Large intestine (tissue), 3 donors: ENCODE results near the gene GALNT18. TPM values are rescaled to one million over a fixed set of nuclear protein-coding genes. Genes with fewer than 3 reads are reported as not detected.

Experiments used
- DNase-seq, 2 donors: peaks; one replicate each; pipeline versions ENCODE4 v3.0.0 to v3.0.0-alpha.2; 2013
- H3K27ac ChIP-seq: one replicate; pipeline ENCODE4 v1.5.1; 2013; ENCODE audit warnings: low read length
- H3K27me3 ChIP-seq: 2 replicates; pipeline ENCODE4 v1.6.1; 2013; ENCODE audit warnings: low read length; ENCODE audit not compliant: control insufficient read depth, insufficient read depth
- H3K36me3 ChIP-seq: 2 replicates; pipeline ENCODE4 v1.6.1; 2013; ENCODE audit warnings: low read length; ENCODE audit not compliant: control insufficient read depth, insufficient read depth
- H3K4me1 ChIP-seq: one replicate; pipeline ENCODE4 v1.6.1; 2013; ENCODE audit warnings: low read length; ENCODE audit not compliant: control insufficient read depth, insufficient read depth
- H3K4me3 ChIP-seq: one replicate; pipeline ENCODE4 v1.5.1; 2013; ENCODE audit warnings: low read length
- H3K9me3 ChIP-seq: one replicate; pipeline ENCODE4 v1.6.1; 2013; ENCODE audit warnings: mild to moderate bottlenecking, low read depth, low read length, moderate library complexity; ENCODE audit not compliant: control insufficient read depth
- WGBS: methylation state at CpG from one replicate; pipeline ENCODE4 v1.1.5; 2013; ENCODE audit warnings: low lambda C conversion rate; ENCODE audit not compliant: insufficient coverage; 5-methylcytosine and 5-hydroxymethylcytosine counted together
- polyA plus RNA-seq: library from polyadenylated mRNA; unstranded; fragments of 120-200 nt; gene quantifications from one replicate; pipeline ENCODE4 v1.2.1, GENCODE V29; 2013

GALNT18 gene
- polyA plus RNA-seq, 1 donor, result 3.7 TPM

DNA sequence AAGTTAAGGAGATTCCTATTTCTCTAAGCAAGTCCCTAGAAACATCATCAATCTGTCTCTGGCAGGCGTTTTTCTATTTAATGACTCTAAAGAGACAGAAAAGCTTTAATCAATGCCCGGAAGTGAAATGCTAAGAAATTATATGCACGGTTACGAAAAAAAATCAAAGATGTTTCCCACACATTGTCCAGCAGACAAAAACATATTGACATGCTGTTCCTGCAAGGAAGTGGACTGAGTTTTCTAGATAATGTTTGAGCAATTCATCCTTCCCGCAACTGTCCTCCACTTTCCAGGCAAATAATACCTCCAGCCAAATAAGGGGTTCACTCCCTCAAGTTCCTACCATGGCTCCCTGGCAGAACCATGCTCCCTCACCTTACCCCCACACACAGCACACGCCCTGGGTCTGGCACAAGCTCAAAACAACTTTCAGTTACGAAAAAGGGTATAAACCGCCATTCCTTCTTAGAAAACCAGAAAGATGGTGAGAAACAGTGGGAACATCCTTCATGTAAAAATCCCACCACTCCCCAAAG is 29.6 kb downstream of the GALNT18 start:
- H3K4me1 ChIP-seq, result no peaks in the 10 kb centered on the region
- H3K9me3 ChIP-seq, result no peaks in the 10 kb centered on the region
- WGBS, result 93% methylated on average over 3 of the region's 8 CpGs
- no peak overlapping the region for H3K4me3 ChIP-seq
- no peaks in the 10 kb centered on the region for H3K36me3 ChIP-seq
- no peak overlapping the region for H3K27ac ChIP-seq
- H3K27me3 ChIP-seq, result no peaks in the 10 kb centered on the region
- DNase-seq, result no peak

DNA sequence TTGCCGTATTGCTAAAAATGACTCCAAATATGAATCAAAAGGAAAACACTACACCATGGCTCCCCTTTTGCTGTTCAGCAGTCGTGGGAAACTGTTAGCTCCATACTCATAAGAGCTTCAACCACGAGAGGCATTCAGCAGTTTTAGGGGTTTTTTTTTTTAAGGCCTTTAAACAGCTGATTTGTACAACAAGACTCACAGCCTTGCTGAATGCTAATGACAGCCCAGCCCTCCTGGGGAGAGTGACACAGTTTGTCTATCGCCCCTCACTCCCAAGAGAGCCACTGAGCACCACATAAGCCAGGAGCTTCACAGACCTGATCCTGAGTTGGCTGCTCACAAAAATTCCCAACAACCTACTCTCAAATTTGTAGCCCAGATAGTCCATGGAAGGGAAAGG is 32.4 kb downstream of the GALNT18 start:
- H3K4me3 ChIP-seq, result no peak overlapping the region
- no peak overlapping the region for H3K27ac ChIP-seq
- no CpG with 5 or more reads among the region's 4 CpGs for WGBS
- no peaks in the 10 kb centered on the region for H3K36me3 ChIP-seq
- H3K9me3 ChIP-seq, result no peaks in the 10 kb centered on the region
- H3K27me3 ChIP-seq, result no peaks in the 10 kb centered on the region
- no peak for DNase-seq
- H3K4me1 ChIP-seq, result no peaks in the 10 kb centered on the region

DNA sequence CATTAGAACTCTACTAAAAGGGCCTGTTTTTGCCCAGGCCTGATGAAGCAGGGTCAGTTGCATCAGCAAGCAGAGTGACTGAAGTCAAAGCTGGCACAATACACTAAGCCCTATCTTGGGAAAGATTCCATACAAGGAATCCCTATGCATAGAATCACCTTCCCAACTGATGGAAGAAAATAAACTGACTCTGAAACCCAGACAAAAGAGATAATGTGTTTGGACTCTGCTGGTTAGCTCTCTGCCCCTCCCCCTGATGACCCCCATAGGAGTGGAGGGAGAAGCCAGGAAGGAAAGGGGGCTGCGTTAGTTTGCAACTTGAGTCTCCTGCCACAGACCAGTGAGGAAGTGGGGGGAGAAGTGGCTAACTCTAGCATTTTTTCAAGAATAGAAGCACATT is 32.9 kb downstream of the GALNT18 start:
- Histone ChIP-seq H3K36me3 (no peaks in the 10 kb centered on the region), H3K4me3 (no peak overlapping the region), H3K27ac (no peak overlapping the region), H3K9me3 (no peaks in the 10 kb centered on the region), H3K4me1 (no peaks in the 10 kb centered on the region), H3K27me3 (no peaks in the 10 kb centered on the region)
- no peak for DNase-seq
- no CpG with 5 or more reads among the region's 1 CpG for WGBS

DNA sequence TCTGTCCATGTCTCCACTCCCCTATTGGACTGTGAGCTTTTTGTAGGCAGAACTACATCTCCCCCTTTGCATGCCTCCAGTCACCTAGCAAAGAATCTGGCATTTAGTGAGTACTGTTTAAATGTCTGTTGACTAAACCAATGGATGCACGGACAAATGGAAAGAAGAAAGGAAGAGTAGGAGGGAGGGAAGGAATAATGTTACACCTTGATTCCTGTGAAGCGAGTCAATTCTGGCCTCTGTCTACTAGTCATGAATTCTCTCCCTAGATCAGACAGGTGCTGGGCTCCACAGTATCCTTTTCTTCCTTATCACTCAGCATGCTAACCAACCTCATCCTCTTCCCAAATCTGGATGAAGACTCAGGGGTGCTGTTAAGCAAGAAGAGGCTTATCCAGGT is 33.6 kb downstream of the GALNT18 start:
- H3K27me3 ChIP-seq, result peaks cover under 1% of the 10 kb centered on the region
- no peak overlapping the region for H3K4me3 ChIP-seq
- no peak overlapping the region for H3K27ac ChIP-seq
- no peaks in the 10 kb centered on the region for H3K4me1 ChIP-seq
- H3K36me3 ChIP-seq, result no peaks in the 10 kb centered on the region
- no peaks in the 10 kb centered on the region for H3K9me3 ChIP-seq
- WGBS, result no CpG with 5 or more reads among the region's 2 CpGs
- no peak for DNase-seq

DNA sequence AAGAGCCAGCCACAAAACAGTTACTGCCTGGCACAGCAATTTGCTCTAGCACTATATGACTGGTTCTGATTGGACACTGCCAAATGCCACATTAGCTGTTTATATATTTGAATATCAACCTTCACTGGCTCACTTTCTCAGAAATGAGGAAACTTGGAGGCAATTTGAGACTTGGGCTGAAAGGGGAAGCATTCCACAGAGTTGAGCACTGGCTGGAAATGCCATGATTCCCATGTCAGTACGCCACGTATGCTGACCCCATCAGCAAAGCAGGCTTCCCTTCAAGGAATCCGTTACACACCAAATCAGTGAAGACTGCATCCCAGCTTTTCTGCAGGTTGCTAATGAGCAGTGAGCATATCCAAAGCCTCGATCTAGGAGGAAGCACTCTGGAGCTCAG is 34.7 kb downstream of the GALNT18 start:
- Histone ChIP-seq H3K27me3 (peaks cover 5% of the 10 kb centered on the region), H3K36me3 (no peaks in the 10 kb centered on the region), H3K4me1 (no peaks in the 10 kb centered on the region), H3K9me3 (no peaks in the 10 kb centered on the region), H3K27ac (no peak overlapping the region), H3K4me3 (no peak overlapping the region)
- no peak for DNase-seq
- WGBS, result no CpG with 5 or more reads among the region's 4 CpGs

DNA sequence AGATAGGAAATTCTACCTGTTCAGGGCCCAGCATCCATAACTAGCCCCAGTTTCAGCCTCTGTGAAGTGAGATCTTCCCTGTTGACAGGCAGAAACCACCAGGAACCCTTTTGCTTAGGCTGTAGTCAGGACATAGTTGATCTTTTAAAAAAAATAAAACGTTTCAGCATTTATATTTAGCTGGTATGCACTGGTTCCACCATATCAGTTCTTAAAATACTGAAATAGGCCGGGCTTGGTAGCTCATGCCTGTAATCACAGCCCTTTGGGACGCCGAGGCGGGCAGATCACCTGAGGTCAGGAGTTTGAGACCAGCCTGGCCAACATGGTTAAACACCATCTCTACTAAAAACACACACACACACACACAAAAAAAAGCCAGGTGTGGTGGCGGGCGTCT is 35.3 kb downstream of the GALNT18 start:
- no peaks in the 10 kb centered on the region for H3K9me3 ChIP-seq
- peaks cover 5% of the 10 kb centered on the region for H3K27me3 ChIP-seq
- WGBS, result no CpG with 5 or more reads among the region's 7 CpGs
- no peak for DNase-seq
- no peaks in the 10 kb centered on the region for H3K36me3 ChIP-seq
- no peak overlapping the region for H3K4me3 ChIP-seq
- no peak overlapping the region for H3K27ac ChIP-seq
- H3K4me1 ChIP-seq, result no peaks in the 10 kb centered on the region

DNA sequence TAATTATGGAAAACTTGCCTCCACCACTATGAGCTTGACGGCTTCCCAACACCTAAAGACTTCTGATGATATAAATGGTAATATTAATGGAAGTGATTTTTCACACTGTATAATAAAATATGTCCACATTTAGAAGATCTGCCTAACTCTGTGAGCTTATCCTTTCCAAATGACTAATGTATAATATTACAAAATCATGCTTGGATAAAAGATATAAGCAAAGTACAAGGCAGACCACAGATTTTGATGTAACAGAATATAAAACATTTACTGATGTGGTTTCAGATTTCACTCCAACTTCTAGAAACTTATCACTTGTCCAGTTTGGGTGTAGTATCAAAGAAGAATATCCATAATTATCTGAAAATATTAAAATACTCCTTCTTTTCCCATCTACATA is 36.9 kb downstream of the GALNT18 start:
- no peaks in the 10 kb centered on the region for H3K9me3 ChIP-seq
- peaks cover 5% of the 10 kb centered on the region for H3K27me3 ChIP-seq
- no peaks in the 10 kb centered on the region for H3K36me3 ChIP-seq
- no peak overlapping the region for H3K4me3 ChIP-seq
- H3K27ac ChIP-seq, result no peak overlapping the region
- no CpG with 5 or more reads among the region's 1 CpG for WGBS
- DNase-seq, result no peak
- H3K4me1 ChIP-seq, result no peaks in the 10 kb centered on the region

DNA sequence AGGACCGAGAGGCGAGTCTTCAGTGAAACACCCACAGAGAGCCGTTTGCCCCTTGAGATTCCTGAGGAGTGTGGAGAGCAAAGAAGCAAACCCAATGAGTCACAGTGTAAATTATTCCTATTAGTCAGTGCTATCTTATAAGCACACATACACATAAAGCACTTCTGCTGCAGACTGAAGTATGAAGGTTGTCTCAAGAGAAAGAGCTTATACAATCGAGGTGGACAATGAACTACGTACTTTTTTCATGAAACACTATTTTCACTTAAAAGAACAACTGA is 37.3 kb downstream of the GALNT18 start:
- Histone ChIP-seq H3K36me3 (no peaks in the 10 kb centered on the region), H3K9me3 (no peaks in the 10 kb centered on the region), H3K27ac (no peak overlapping the region), H3K4me1 (no peaks in the 10 kb centered on the region), H3K27me3 (peaks cover 5% of the 10 kb centered on the region), H3K4me3 (no peak overlapping the region)
- 60% methylated on average over 2 of the region's 5 CpGs for WGBS
- no peak for DNase-seq

DNA sequence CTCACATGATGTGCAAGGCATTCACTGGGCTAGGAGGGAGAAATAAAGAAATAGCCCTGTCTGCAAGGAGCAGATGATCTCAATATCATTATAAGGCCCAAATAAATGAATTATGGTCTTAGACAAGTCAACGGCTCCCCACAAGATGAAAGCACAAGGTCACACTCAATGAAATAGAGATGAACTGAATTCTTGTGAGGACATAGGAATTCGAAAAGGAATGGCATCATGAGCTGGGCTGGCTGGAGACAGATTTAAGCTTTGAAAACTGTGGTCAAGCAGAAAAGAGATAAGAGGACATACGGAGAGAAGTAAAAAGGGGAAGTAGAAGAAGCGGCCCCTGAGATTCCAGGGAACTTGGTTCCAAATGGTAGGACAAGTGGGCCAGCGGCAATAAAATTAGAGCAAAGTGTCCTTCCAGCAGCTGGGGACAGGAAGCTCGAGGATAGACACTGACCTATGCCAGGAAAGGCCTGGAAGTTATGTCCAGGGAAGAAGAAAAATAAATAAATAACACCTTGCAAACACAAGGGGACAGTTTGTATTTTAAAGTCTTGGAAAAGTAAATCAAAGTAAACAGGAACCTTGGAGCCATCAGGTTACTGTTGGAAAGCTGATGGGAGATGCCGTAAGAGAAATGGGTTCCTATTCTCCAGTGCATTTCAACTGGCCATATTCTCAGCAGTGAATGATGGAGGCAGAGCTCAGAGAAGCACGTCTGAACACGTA is 37.8 kb downstream of the GALNT18 start:
- WGBS, result no CpG with 5 or more reads among the region's 9 CpGs
- Histone ChIP-seq H3K4me1 (no peaks in the 10 kb centered on the region), H3K9me3 (no peaks in the 10 kb centered on the region), H3K27me3 (peaks cover 9% of the 10 kb centered on the region), H3K4me3 (no peak overlapping the region), H3K36me3 (no peaks in the 10 kb centered on the region), H3K27ac (no peak overlapping the region)
- DNase-seq, result no peak

DNA sequence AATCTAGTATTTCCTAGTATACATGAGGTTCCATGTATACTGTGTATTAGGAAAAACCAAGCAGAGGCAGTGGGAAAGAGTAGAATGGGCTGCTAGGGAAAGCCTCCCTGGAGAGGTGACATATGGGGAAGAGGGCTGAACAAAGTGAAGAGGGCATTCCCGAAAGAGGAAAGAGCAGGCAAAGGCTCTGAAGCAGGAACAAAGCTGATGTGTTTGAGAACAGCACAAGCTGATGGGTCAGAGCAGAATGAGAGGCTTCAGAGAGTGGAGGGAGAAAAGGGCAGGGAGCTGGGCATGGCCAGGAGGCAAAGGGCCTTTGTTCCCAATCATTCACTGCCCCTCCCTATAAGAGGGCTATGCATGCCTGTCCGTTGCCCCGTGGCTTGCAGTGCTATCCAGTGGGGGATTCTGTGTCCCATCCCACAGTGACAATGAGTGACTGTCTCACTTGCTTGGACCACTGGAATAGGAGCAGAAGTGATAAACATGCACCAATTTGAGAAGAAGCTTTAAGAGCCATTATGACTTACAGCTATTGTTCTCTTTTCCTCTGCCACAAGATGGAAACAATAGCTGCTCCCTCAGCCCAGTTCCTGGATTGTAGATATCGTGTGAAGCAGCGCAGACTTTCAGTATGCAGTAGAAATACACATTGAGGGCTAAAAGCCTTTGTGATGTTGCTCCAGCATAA is 39.6 kb downstream of the GALNT18 start:
- Histone ChIP-seq H3K27ac (no peak overlapping the region), H3K36me3 (no peaks in the 10 kb centered on the region), H3K4me3 (no peak overlapping the region), H3K27me3 (peaks cover 9% of the 10 kb centered on the region), H3K9me3 (no peaks in the 10 kb centered on the region), H3K4me1 (no peaks in the 10 kb centered on the region)
- WGBS, result 60% methylated on average over 1 of the region's 5 CpGs
- DNase-seq, result no peak

DNA sequence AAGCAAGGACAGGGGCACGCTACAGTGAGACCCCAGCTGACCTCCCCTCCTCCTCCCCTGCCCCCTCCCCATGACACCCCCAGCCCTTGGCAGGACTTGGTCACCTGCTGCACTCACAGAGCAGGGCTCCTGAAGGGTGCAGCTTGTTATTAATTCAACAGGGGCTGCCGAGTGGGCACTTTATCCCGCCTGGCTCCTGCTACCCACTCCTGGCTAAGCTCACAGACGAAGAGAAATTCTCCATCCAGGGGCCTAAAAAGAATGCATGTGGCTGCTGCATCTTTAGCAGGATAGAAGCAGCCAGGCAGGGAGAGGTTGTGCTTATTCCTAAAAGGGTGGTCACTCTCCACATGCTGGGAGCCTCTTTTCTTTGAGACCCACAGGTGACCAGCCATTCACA is 40.3 kb downstream of the GALNT18 start:
- no CpG with 5 or more reads among the region's 4 CpGs for WGBS
- no peak for DNase-seq
- no peak overlapping the region for H3K4me3 ChIP-seq
- no peaks in the 10 kb centered on the region for H3K36me3 ChIP-seq
- H3K4me1 ChIP-seq, result no peaks in the 10 kb centered on the region
- no peaks in the 10 kb centered on the region for H3K9me3 ChIP-seq
- H3K27ac ChIP-seq, result no peak overlapping the region
- H3K27me3 ChIP-seq, result peaks cover 9% of the 10 kb centered on the region
